C4-2B (cell line): ENCODE data around the gene MBTD1.
A peak's percentile ranks its signal among the peaks of the same experiment; 100 is the strongest.

ENCODE experiments used
- H3K27ac ChIP-seq: fragments of 450-650 bp; 2 replicates; pipeline ENCODE4 v1.5.1; 2017
- ZFX ChIP-seq: fragments of 450-650 bp; IDR thresholded peaks from 2 replicates; pipeline ENCODE4 v1.6.1; 2017
- TF ChIP-seq, protein P1 (sequence below): fragments of 450-650 bp; conservative IDR thresholded peaks from 2 replicates; pipeline ENCODE4 v1.5.1; 2017; ENCODE audit warnings: mild to moderate bottlenecking

The MBTD1 gene

GRCh38 chr17:51260237-51261023, 581 bp upstream of the MBTD1 start, which contains the start of gene UTP18:
Gene UTP18 (plus strand): TSS chr17:51260546. CDS start chr17:51260585, 39 bp downstream.
- H3K27ac ChIP-seq = peak within 1 kb of the TSS; percentile 87
- TF ChIP-seq ZFX = peak; percentile 96
- TF ChIP-seq, protein P1, sequence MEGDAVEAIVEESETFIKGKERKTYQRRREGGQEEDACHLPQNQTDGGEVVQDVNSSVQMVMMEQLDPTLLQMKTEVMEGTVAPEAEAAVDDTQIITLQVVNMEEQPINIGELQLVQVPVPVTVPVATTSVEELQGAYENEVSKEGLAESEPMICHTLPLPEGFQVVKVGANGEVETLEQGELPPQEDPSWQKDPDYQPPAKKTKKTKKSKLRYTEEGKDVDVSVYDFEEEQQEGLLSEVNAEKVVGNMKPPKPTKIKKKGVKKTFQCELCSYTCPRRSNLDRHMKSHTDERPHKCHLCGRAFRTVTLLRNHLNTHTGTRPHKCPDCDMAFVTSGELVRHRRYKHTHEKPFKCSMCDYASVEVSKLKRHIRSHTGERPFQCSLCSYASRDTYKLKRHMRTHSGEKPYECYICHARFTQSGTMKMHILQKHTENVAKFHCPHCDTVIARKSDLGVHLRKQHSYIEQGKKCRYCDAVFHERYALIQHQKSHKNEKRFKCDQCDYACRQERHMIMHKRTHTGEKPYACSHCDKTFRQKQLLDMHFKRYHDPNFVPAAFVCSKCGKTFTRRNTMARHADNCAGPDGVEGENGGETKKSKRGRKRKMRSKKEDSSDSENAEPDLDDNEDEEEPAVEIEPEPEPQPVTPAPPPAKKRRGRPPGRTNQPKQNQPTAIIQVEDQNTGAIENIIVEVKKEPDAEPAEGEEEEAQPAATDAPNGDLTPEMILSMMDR = no peak

DNA sequence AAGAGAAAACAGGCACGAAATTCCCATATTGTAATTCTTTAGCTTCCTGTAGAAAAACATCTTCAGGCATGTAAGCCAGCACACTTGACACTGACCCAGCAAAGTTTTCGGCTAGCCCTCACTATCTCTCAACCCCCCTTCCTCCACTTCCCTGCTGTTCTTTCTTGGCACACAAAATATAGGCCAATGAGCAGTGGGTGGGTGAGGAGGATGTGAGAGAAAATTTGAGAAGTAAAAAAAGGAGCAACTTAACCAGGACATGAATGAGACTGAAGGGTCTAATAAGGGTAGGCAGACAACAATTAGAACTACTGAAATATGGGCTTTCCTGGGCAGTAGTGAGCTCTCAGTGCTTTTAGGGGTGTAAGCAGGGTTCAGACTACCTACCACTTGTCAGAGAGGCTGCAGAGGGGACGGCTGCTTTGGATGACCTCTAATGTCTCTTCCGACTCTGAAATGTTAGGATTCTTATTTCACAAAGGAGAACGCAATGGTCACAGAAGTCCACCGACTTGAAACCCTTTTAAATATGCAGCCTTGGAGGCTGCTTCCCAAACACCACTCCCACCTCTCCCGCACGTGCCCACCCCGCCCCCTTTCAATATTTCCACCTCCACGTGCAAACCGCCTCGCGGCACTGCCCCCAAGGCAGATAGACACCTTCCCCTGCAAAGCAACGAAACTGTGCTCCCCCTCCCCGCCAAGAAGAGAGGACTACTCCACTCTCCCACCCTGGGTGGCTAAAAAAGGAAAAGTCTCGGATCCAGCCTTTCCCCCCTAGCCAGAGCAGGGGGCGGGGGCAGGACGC, 889 bp downstream of the MBTD1 start:
- TF ChIP-seq, protein P1 = no peak
- no peak for TF ChIP-seq ZFX
- peak overlapping the region; percentile 87 for H3K27ac ChIP-seq

GRCh38 chr17:51257150-51258081, 2.4 kb downstream of the MBTD1 start:
- H3K27ac ChIP-seq = no peak overlapping the region
- TF ChIP-seq ZFX = no peak

- no peak overlapping the region for H3K27ac ChIP-seq
- TF ChIP-seq, protein P1 = no peak
- TF ChIP-seq ZFX = no peak
These were observed 3.7 kb downstream of the MBTD1 start for GRCh38 chr17:51256101-51256500.

DNA sequence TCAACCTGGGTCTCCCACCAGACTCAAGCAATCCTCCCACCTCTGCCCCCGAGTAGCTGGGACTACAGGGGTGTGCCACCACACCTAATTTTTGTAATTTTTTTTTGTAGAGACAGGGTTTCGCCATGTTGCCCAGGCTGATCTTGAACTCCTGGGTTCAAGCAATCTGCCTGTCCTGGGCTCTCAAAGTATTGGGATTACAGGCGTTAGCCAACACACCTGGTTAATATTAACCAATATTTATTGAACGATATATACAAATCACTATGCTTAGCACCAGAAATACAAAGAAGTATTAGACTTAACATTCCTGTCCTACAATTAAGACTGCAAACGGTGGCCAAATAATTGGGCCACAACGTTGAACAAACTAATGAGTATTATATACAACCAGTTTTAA, 4.2 kb downstream of the MBTD1 start:
- TF ChIP-seq, protein P1 = no peak
- no peak for TF ChIP-seq ZFX
- H3K27ac ChIP-seq = no peak overlapping the region

DNA sequence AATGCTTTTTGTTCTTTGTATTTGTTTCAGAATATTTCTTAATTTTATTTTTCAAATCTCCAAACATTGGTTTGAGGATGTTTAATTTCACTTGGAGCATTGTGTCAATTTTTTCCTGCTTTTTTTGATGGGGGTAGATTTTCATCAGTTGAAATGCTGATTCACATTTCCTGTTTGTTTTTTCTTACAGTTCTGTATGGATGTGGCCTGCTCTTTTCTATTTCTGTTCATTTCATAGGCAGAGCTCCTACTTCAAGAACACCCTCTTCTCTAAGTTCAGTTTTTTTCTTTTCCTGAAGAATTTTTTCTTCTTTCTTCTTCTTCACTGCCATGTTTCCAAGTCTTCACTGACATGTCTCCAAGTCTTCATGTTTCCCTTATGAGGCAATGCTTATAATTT, 8.8 kb downstream of the MBTD1 start:
- TF ChIP-seq, protein P1 = no peak
- TF ChIP-seq ZFX = no peak
- no peak overlapping the region for H3K27ac ChIP-seq

DNA sequence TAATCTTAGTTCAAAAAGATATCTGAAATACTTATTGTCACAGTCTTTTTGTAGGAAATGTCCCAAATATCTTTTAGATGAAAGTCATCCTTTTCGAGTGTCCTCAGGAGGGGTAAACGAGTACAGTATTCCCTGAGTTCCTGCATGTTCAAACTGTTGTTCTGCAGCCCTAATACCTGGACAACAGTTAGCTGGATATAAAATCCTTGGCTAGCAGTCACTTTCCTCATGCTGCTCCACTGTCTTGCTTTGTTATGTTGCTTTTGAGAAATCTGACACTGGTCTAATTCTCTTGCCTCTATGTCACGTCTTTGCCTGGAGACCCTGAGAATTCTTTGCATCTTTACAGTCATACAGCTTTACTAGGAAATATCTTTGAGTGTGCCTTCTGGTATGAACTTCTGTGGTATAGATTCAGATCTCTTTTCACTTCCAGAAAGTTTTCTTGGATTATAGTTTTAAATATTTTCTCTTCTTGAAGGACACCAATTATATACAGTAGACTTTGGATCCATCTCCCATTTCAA, 9.5 kb downstream of the MBTD1 start:
- no peak overlapping the region for H3K27ac ChIP-seq
- TF ChIP-seq, protein P1 = no peak
- no peak for TF ChIP-seq ZFX
